Erythroblast (primary cell): Measurements from ENCODE around the gene MYO1F.
"Not testable (repeated sequence)": the region's sequence is repeated elsewhere in the genome, so short reads cannot be mapped to it uniquely, and the experiment has no call there.

Experiments used
- DNase-seq, 2 experiments: peaks; one replicate each; lab custom pipeline; 2025; lab: John Stamatoyannopoulos, UW
- GATA1 ChIP-seq: IDR thresholded peaks from 2 replicates; pipeline ENCODE4 v1.6.1; 2011; ENCODE audit warnings: low read depth, mild to moderate bottlenecking, control low read depth, low read length, moderate library complexity
- POLR2A ChIP-seq: IDR thresholded peaks from 2 replicates; pipeline ENCODE4 v1.6.1; 2011; ENCODE audit warnings: mild to moderate bottlenecking, low read length

The MYO1F gene

GRCh38 chr19:8561075-8561764 lies 16.0 kb downstream of the MYO1F start:
- TF ChIP-seq POLR2A (no peak), GATA1 (no peak)
- DNase-seq: no peak

GRCh38 chr19:8558325-8558724 lies 18.9 kb downstream of the MYO1F start:
- no peak for TF ChIP-seq GATA1
- no peak for TF ChIP-seq POLR2A
- no peak for DNase-seq

DNA sequence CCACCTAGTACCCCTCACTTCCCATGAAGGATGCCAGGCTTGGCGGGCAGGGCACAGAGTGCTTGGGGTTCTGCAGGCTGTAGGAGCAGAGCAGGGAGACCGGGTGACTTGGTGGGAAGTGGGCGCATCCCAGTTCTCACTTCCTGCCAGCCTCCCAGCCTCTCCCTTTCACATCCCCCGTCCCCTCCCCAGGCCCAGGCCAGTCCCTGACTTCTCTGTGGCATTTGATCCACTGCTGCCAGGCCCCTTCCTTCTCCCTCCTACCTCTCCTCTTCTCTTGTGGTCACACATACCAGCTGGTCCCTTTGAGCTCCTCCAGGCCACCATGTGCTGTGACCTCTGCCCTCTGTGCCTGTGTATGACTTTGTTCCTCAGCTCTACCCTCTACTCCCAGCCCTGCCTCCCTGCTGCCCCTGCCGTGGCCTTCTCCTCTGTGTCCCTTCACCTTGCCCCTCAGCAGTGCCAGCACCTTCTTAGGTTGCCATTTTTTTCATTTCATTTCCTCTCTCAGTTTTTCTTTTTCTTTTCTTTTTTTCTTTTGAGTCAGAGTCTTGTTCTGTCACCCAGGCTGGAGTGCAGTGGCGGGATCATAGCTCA lies 19.5 kb downstream of the MYO1F start:
- TF ChIP-seq POLR2A (no peak), GATA1 (no peak)
- no peak for DNase-seq

GRCh38 chr19:8553729-8554128 lies 23.5 kb downstream of the MYO1F start:
- not testable (repeated sequence) for DNase-seq

DNA sequence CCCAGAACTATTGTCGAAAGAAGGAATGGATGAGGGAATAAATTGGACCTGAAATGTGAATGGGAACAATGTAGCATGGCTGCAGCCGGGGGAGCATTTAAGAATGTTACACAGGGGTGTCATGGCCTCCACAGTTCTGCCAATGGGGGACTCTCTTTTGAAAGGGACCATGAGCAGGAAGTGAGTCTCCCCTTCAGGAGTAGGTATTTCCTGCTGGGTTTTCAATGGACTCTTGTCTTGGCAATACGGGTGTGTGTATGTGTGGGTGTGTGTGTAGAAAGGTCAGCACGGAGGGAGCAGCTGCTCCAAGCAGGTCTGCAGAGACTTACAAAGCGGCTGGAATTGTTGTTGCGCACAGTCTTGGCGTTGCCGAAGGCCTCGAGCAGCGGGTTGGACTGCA lies 24.4 kb downstream of the MYO1F start:
- TF ChIP-seq GATA1: no peak
- TF ChIP-seq POLR2A: no peak
- peak; percentile 15 to 51 for DNase-seq

- no peak for TF ChIP-seq POLR2A
- TF ChIP-seq GATA1: no peak
- no peak for DNase-seq
These were observed 27.2 kb downstream of the MYO1F start for GRCh38 chr19:8550070-8550469.

- TF ChIP-seq GATA1: no peak
- TF ChIP-seq POLR2A: no peak
- no peak for DNase-seq
These were observed 31.5 kb downstream of the MYO1F start for GRCh38 chr19:8545743-8546142.

DNA sequence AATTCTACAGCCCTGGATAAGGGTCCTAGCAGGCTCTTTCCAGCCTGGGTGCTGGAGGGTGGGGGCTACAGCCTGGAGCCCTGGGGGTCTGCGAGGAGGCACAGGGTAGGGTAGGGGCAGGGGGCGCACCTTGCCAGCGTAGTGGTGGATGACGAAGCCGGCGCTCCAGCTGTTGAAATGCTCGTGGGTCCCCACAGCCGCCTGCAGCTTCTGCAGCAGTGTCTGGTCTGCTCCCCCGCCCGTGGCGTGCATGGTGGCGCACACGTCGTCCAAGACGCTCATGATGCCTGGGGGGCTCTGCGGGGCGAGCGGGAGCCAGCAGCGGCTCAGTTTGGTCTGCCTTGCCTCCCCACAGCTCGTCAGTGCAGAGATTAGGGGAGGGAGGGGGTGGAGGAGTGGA lies 33.1 kb downstream of the MYO1F start:
- DNase-seq: no peak
- TF ChIP-seq POLR2A (no peak), GATA1 (no peak)

DNA sequence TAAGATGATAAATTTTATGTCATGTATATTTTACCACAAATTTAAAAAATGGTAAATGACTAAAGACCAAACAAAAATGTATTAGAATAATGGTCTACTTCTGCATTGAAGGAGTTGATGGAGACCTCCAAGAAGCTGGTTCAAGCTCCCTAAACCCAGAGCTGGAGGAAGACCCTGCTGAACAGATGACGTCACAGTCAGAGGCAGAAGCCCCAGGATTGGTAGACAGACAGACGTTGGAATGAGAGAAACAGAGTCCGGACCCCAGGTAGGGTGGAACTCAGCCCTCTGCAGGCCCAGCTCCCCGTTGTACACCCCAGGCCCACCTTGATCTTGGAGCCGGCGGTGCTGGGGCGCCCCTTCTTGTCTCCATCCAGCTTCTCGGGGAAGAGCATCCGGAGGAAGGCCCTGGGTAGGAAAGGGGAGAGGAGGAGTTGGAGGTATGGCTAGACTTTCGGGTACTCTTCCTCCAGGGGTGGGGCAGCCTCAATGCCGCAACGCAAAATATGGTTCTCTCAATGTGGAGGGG lies 37.6 kb downstream of the MYO1F start:
- no peak for DNase-seq
- TF ChIP-seq POLR2A (no peak), GATA1 (no peak)

- TF ChIP-seq POLR2A: no peak
- no peak for TF ChIP-seq GATA1
- DNase-seq: no peak
These were observed 40.1 kb downstream of the MYO1F start for GRCh38 chr19:8537099-8537498.

- DNase-seq: no peak
- TF ChIP-seq GATA1 (no peak), POLR2A (no peak)
These were observed 41.0 kb downstream of the MYO1F start for GRCh38 chr19:8536282-8536681.

GRCh38 chr19:8532225-8532624 lies 45.0 kb downstream of the MYO1F start:
- DNase-seq: no peak
- TF ChIP-seq GATA1 (no peak), POLR2A (no peak)

- no peak for TF ChIP-seq GATA1
- no peak for TF ChIP-seq POLR2A
These were observed 45.8 kb downstream of the MYO1F start for GRCh38 chr19:8531470-8531869.

GRCh38 chr19:8530061-8530679 lies 47.1 kb downstream of the MYO1F start:
- no peak for DNase-seq
- TF ChIP-seq GATA1 (no peak), POLR2A (no peak)

More at GRCh38 chr19:8531470-8531869, 45.8 kb downstream of the MYO1F start:
- DNase-seq: no peak
